Vagina (tissue), 2 donors: ENCODE measurements around the gene CRTC3. TPM values are rescaled to one million over a fixed set of nuclear protein-coding genes. Genes with fewer than 3 reads are reported as not detected.

ENCODE experiments used
- DNase-seq, 2 donors: peaks; one replicate each; pipeline ENCODE4 v3.0.0-alpha.2; 2017; ENCODE audit errors: extremely low spot score in 2 of 2
- H3K27ac ChIP-seq: fragments of 200-600 bp; sonication (generic); one replicate; pipeline ENCODE4 v1.5.1; 2019
- H3K27me3 ChIP-seq: fragments of 200-600 bp; sonication (generic); one replicate; pipeline ENCODE4 v1.5.1; 2019
- H3K36me3 ChIP-seq, 2 donors: fragments of 200-600 bp; sonication (generic); one replicate each; pipeline ENCODE4 v1.5.1; 2017 to 2019
- H3K4me1 ChIP-seq: fragments of 200-600 bp; sonication (generic); one replicate; pipeline ENCODE4 v1.5.1; 2019
- H3K4me3 ChIP-seq, 2 donors: fragments of 200-600 bp; sonication (generic); 1 replicate in 1 of 2; 2 replicates in 1 of 2; pipeline ENCODE4 v1.5.1; 2016 to 2019
- H3K9me3 ChIP-seq: fragments of 200-600 bp; sonication (generic); one replicate; pipeline ENCODE4 v1.5.1; 2019
- CTCF ChIP-seq, 3 experiments: fragments of 450-650 bp in 2 of 3; fragments of 200-600 bp in 1 of 3; sonication (generic) in 1 of 3; IDR thresholded peaks; one replicate each; pipeline ENCODE4 v1.5.1; 2017 to 2019; ENCODE audit warnings: antibody characterized with exemption in 3 of 3, mild to moderate bottlenecking in 2 of 3, moderate library complexity in 2 of 3
- POLR2A ChIP-seq, 2 donors: fragments of 450-650 bp; IDR thresholded peaks; one replicate each; pipeline ENCODE4 v1.6.1; 2017; ENCODE audit warnings: antibody characterized with exemption in 2 of 2, mild to moderate bottlenecking in 2 of 2, moderate library complexity in 2 of 2
- POLR2AphosphoS5 ChIP-seq, 2 donors: sonication (generic); formaldehyde crosslinking; IDR thresholded peaks; one replicate each; pipeline ENCODE4 v1.9.0; 2017; ENCODE audit warnings: antibody characterized with exemption in 2 of 2, mild to moderate bottlenecking in 2 of 2, low read depth in 1 of 2; ENCODE audit not compliant: insufficient read depth in 1 of 2
- intact Hi-C: fragments of 100-400 bp; cut with DNase I; formaldehyde crosslinking; loops from one replicate; pipeline ENCODE4 v1.15.1; 2023
- total RNA-seq: library from RNA; depleted of rRNA; stranded (reverse); fragments of >200 nt; gene quantifications from one replicate; pipeline ENCODE4 v1.2.3, GENCODE V29; 2016

Gene CRTC3
- total RNA-seq, 1 donor from 2014 or later = 43.5 TPM

- no peak for TF ChIP-seq POLR2AphosphoS5 (IDR thresholded peaks at IDR 0.05; ENCODE audit: insufficient read depth in 1 of 2, low read depth in 1 of 2)
- no peak for TF ChIP-seq POLR2A (IDR thresholded peaks at IDR 0.05)
- TF ChIP-seq CTCF (IDR thresholded peaks at IDR 0.05) = no peak
- Histone ChIP-seq H3K27me3 (no peaks in the 10 kb centered on the region), H3K4me3 (no peak overlapping the region), H3K4me1 (peaks cover 48% of the 10 kb centered on the region), H3K9me3 (no peaks in the 10 kb centered on the region), H3K36me3 (no peaks in the 10 kb centered on the region), H3K27ac (no peak overlapping the region)
- DNase-seq = no peak
- intact Hi-C loops = no loop called here
These were observed 49.5 kb downstream of the CRTC3 start for GRCh38 chr15:90579213-90579612.

GRCh38 chr15:90580099-90580498 is 50.4 kb downstream of the CRTC3 start:
- peaks cover 48% of the 10 kb centered on the region for H3K4me1 ChIP-seq
- no peak overlapping the region for H3K27ac ChIP-seq

GRCh38 chr15:90580541-90580940 is 50.8 kb downstream of the CRTC3 start:
- no peak overlapping the region for H3K27ac ChIP-seq
- H3K4me1 ChIP-seq = peaks cover 48% of the 10 kb centered on the region
- no peaks in the 10 kb centered on the region for H3K9me3 ChIP-seq
- no peak overlapping the region for H3K4me3 ChIP-seq
- TF ChIP-seq POLR2AphosphoS5 (IDR thresholded peaks at IDR 0.05; ENCODE audit: insufficient read depth in 1 of 2, low read depth in 1 of 2) = no peak
- no peak for TF ChIP-seq CTCF (IDR thresholded peaks at IDR 0.05)
- TF ChIP-seq POLR2A (IDR thresholded peaks at IDR 0.05) = no peak
- H3K36me3 ChIP-seq = no peaks in the 10 kb centered on the region
- no peak for DNase-seq
- H3K27me3 ChIP-seq = no peaks in the 10 kb centered on the region
- intact Hi-C loops = no loop called here

More at GRCh38 chr15:90580099-90580498, 50.4 kb downstream of the CRTC3 start:
- H3K9me3 ChIP-seq = no peaks in the 10 kb centered on the region
- no peak overlapping the region for H3K4me3 ChIP-seq
- no peak for TF ChIP-seq POLR2A (IDR thresholded peaks at IDR 0.05)
- no peak for TF ChIP-seq CTCF (IDR thresholded peaks at IDR 0.05)
- TF ChIP-seq POLR2AphosphoS5 (IDR thresholded peaks at IDR 0.05; ENCODE audit: insufficient read depth in 1 of 2, low read depth in 1 of 2) = no peak
- no peak for DNase-seq
- H3K36me3 ChIP-seq = no peaks in the 10 kb centered on the region
- no peaks in the 10 kb centered on the region for H3K27me3 ChIP-seq
- intact Hi-C loops = no loop called here

GRCh38 chr15:90580946-90581345 is 51.2 kb downstream of the CRTC3 start:
- no peaks in the 10 kb centered on the region for H3K9me3 ChIP-seq
- no peaks in the 10 kb centered on the region for H3K36me3 ChIP-seq
- peaks cover 48% of the 10 kb centered on the region for H3K4me1 ChIP-seq
- H3K4me3 ChIP-seq = no peak overlapping the region
- intact Hi-C loops = no loop called here
- DNase-seq = no peak
- H3K27me3 ChIP-seq = no peaks in the 10 kb centered on the region
- H3K27ac ChIP-seq = no peak overlapping the region
- TF ChIP-seq CTCF (IDR thresholded peaks at IDR 0.05) (no peak), POLR2A (IDR thresholded peaks at IDR 0.05) (no peak), POLR2AphosphoS5 (IDR thresholded peaks at IDR 0.05; ENCODE audit: insufficient read depth in 1 of 2, low read depth in 1 of 2) (no peak)

GRCh38 chr15:90581771-90582352 is 52.1 kb downstream of the CRTC3 start:
- Histone ChIP-seq H3K4me1 (peaks cover 46% of the 10 kb centered on the region), H3K27me3 (no peaks in the 10 kb centered on the region), H3K4me3 (no peak overlapping the region), H3K36me3 (no peaks in the 10 kb centered on the region), H3K9me3 (no peaks in the 10 kb centered on the region), H3K27ac (no peak overlapping the region)
- DNase-seq = no peak
- TF ChIP-seq POLR2AphosphoS5 (IDR thresholded peaks at IDR 0.05; ENCODE audit: insufficient read depth in 1 of 2, low read depth in 1 of 2) (no peak), CTCF (IDR thresholded peaks at IDR 0.05) (no peak), POLR2A (IDR thresholded peaks at IDR 0.05) (no peak)
- intact Hi-C loops = no loop called here
